Loucy (cell line): ENCODE results near the gene ITPK1.

Experiments used
- CTCF ChIP-seq: fragments of 200-600 bp; sonication (generic); conservative IDR thresholded peaks from 2 replicates; pipeline ENCODE4 v1.5.1; 2014; ENCODE audit warnings: mild to moderate bottlenecking, antibody characterized with exemption, low read length
- EZH2phosphoT487 ChIP-seq: fragments of 200-600 bp; IDR thresholded peaks from 2 replicates; pipeline ENCODE4 v1.6.1; 2018; ENCODE audit warnings: antibody characterized with exemption, mild to moderate bottlenecking, moderate library complexity, borderline replicate concordance

- TF ChIP-seq CTCF (no peak), EZH2phosphoT487 (no peak)
Observed at GRCh38 chr14:93120517-93120916, 4.8 kb upstream of the ITPK1 start.
